Astrocyte of the cerebellum (primary cell): ENCODE data around the gene SLC22A3.
A peak's percentile ranks its signal among the peaks of the same experiment; 100 is the strongest.
"Not testable (repeated sequence)": the region's sequence is repeated elsewhere in the genome, so short reads cannot be mapped to it uniquely, and the experiment has no call there.

Experiments
- DNase-seq: peaks from one replicate; pipeline ENCODE4 v3.0.0-alpha.2; 2011; ENCODE audit warnings: low read depth
- H3K4me3 ChIP-seq: 2 replicates; pipeline ENCODE4 v1.5.1; 2011; ENCODE audit warnings: mild to moderate bottlenecking, low read depth, low read length, moderate library complexity
- in situ Hi-C: cut with HindIII; loops from 2 replicates; pipeline ENCODE4 v1.10.0; 2017; ENCODE audit warnings: low sequenced_read_pairs
- TF ChIP-seq, protein P1 (sequence below): IDR thresholded peaks from 2 replicates; pipeline ENCODE4 v1.5.1; 2012; ENCODE audit warnings: low read length, low read depth, moderate library complexity, mild to moderate bottlenecking; ENCODE audit errors: missing control alignments

The SLC22A3 gene, protein sequence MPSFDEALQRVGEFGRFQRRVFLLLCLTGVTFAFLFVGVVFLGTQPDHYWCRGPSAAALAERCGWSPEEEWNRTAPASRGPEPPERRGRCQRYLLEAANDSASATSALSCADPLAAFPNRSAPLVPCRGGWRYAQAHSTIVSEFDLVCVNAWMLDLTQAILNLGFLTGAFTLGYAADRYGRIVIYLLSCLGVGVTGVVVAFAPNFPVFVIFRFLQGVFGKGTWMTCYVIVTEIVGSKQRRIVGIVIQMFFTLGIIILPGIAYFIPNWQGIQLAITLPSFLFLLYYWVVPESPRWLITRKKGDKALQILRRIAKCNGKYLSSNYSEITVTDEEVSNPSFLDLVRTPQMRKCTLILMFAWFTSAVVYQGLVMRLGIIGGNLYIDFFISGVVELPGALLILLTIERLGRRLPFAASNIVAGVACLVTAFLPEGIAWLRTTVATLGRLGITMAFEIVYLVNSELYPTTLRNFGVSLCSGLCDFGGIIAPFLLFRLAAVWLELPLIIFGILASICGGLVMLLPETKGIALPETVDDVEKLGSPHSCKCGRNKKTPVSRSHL

DNA sequence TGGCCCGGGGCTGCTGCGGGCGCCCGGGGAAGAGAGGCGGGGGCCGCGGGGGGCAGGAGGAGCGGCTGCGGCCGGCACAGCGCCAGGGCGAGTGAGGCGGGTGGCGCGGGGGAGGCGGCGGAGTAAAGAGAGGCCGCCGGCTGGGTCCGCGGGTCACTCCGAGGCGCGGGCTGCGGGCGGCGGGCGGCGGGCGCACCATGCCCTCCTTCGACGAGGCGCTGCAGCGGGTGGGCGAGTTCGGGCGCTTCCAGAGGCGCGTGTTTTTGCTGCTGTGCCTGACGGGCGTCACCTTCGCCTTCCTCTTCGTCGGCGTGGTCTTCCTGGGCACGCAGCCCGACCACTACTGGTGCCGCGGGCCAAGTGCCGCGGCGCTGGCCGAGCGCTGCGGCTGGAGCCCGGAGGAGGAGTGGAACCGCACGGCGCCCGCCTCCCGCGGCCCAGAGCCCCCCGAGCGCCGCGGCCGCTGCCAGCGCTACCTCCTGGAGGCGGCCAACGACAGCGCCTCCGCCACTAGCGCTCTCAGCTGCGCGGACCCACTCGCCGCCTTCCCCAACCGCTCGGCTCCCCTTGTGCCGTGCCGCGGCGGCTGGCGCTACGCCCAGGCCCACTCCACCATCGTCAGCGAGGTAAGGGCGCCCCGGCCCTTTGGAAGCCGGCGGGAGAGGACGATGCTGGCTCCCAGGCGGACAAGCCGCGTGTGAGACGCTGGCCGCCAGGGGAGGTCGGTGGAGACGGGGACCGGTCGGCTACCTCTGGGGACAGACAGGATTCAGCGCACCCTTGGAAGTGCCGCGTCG, at the start of gene SLC22A3:
Gene SLC22A3 (plus strand): TSS at position 156 of the 797 bp plus-strand sequence. CDS start 42 bp downstream, at position 198.
- peak within 1 kb of the TSS; percentile 46 for H3K4me3 ChIP-seq
- DNase-seq = peak; percentile 6
- TF ChIP-seq, protein P1, sequence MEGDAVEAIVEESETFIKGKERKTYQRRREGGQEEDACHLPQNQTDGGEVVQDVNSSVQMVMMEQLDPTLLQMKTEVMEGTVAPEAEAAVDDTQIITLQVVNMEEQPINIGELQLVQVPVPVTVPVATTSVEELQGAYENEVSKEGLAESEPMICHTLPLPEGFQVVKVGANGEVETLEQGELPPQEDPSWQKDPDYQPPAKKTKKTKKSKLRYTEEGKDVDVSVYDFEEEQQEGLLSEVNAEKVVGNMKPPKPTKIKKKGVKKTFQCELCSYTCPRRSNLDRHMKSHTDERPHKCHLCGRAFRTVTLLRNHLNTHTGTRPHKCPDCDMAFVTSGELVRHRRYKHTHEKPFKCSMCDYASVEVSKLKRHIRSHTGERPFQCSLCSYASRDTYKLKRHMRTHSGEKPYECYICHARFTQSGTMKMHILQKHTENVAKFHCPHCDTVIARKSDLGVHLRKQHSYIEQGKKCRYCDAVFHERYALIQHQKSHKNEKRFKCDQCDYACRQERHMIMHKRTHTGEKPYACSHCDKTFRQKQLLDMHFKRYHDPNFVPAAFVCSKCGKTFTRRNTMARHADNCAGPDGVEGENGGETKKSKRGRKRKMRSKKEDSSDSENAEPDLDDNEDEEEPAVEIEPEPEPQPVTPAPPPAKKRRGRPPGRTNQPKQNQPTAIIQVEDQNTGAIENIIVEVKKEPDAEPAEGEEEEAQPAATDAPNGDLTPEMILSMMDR = no peak
- in situ Hi-C loops = no loop called here

- TF ChIP-seq, protein P1 = no peak
- DNase-seq = no peak
- H3K4me3 ChIP-seq = no peak overlapping the region
- in situ Hi-C loops = no loop called here
These were observed 48.6 kb upstream of the SLC22A3 start for GRCh38 chr6:160299559-160299958.

DNA sequence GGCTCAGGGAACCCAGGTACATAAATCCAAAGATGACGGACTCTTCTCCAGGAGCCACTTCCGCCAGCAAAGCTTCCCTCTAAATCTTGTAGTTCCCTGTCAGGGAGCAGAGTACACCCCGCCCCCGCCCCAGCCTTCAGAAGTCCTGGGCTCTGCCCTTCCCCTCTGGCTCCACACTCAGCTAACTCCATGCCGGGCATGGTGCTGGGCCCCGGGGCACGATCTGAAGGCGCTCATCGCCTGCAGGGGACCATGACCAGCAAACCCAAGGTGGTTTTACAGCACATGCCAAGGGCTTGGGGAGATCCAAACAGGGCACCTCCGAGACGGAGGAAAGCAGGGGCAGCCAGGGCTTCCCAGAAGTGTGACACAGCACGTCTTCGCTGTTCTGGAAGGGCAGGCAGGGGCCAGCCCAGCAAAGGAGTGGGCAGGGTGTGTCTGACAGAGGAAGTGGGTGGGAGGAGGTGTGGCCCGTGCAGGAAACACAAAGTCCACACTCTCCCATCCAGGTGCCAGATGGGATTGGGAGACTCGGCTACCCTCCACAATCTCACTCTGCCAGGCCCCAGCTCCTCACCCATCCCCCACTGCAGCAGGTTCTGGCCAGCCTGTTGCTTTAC, 48.0 kb upstream of the SLC22A3 start:
- no peak overlapping the region for H3K4me3 ChIP-seq
- TF ChIP-seq, protein P1 = no peak
- no peak for DNase-seq
- in situ Hi-C loops = no loop called here

DNA sequence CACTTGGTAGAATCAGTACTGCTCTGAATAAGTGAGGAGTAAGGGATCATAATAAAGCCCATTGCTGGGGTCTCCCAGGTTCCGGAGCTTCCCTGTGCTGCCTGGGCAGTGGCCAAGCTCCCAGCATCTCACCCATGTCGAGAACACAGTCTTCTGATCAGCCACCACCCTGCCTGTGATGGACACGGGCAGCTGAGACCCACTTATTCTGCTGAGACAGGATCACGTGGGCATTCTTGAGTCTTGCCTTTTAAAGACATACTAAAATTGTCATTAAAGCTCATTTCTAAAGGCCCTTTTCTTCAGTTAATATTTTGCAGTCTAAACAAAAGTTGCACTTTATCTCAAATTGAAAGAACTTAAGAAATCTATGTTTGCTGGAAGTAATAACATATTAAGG, 46.8 kb upstream of the SLC22A3 start:
- no peak for DNase-seq
- TF ChIP-seq, protein P1 = no peak
- no peak overlapping the region for H3K4me3 ChIP-seq
- in situ Hi-C loops = no loop called here

DNA sequence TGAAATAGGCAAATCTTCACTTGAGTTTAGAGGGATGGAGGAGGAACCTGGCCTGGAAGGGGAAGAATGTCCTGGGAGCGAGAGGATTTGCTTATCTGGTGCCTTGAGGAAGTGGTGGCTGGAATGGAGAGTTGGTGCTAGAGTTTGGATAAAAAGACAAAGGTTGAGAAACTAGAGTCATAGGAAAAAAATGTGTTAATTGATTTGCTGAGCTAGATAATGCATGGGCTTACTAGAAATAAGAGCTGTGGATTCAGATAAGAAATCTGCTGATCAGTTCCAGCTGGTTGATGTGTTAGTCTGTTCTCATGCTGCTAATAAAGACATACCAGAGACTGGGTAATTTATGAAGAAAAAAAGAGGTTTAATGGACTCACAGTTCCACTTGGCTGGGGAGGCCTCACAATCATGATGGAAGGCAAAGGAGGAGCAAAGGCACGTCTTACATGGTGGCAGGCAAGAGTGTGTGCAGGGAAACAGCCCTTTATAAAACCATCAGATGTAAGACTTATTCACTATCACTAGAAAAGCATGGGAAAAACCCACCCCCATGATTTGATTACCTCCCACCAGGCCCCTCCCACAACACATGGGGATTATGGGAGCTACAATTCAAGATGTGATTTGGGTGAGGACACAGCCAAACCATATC, 45.6 kb upstream of the SLC22A3 start:
- in situ Hi-C loops, H3K4me3 ChIP-seq, DNase-seq: not testable (repeated sequence)

DNA sequence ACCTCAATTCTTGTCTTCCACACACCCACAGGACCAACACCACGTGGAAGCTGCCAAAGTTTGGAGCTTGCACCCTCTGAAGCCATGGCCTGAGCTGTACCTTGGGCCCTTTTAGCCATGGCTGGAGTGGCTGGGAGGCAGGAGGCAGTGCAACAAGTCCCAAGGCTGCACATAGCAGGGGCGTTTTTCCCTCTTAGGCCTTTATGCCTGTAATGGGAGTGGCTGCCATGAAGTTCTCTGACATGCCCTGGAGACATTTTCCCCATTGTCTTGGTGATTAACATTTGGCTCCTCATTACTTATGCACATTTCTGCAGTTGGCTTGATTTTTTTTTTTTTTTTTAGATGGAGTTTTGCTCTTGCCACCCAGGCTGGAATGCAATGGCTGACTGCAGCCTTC, 44.4 kb upstream of the SLC22A3 start:
- in situ Hi-C loops = no loop called here
- TF ChIP-seq, protein P1 = no peak

More for the DNA sequence above, 44.4 kb upstream of the SLC22A3 start:
- DNase-seq = no peak
- no peak overlapping the region for H3K4me3 ChIP-seq
